ENCODE results near the gene FSTL3.

FSTL3 gene

DNA sequence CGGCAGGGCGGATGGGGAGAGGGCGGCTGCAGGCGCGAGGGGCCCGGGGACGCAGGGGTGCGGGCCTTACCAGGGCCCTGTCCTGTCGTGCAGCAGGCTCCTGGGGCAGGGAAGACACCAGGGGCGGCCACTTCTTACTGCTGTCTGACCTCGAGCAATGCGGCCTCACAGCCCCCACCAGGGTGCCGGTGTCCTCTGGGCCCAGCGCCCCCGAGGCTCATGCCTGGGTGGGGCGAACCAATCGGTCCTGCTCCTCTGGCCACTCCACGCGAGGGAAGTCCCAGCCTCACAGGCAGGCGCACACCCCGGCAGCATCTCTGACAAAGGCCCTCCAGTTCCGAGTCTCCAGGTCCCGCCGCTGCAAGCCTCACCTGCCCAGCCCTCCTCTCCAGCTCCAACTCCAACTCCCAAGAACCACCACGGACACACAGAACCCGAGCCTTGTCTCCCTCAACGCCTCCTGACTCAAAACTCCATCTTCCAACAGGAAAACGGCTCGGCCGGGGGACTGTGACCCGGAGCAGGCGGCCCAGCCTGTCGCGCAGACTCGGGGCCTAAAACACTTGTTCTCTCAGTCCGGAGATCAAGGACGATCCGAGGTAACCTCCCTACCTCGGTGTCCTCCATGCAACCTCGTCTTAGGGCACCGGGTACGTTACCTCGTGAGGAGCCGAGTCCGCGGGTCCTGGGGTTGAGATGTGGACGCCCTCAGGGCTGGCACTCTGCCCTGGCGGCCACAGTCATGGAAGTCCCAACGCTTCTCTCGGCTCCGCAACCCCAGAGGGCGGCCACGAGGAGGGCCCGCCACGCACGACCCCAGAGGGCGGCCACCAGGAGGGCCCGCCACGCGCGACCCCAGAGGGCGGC, 30.0 kb upstream of the FSTL3 start:
- DNase-seq (ENCODE audit: low read depth in 2 of 2) = no peak

DNA sequence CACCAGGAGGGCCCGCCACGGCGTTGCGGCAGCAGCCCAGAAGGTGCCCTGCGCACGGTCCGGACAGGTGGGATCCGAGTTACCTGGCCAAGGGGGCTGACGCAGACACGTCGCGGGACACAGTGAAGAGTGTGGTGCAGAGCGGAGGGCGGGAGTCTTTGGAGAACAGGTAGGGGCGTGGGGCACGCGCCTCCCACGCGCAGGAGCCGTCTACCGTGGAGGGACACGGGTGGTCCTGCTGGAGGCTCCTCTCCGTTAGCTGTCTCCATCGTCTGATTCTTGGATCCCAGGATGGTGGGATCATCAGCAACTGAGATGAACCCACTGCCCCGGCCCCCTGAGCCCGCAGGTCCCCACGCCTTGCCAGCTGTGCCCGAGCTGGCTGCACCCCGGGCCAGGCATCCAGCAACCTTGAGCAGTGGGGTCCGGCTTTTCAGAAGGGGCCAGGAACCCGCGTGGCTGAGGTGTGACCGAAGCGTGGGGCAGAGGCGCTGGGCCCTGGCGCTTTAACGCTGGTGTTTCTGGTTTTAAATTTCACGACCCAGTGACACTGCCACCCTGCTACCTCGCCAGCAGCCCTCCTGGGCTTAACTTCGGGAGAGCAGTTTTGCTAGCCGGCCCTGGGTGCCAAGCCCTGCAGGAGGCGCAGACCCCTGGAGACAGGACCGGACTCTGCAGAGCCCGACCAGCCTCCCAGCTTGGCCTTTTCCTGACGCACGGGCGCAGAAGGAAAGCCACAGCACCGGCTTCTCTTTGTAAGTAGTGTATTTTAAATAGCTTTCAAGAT, 29.2 kb upstream of the FSTL3 start:
- no peak for DNase-seq (ENCODE audit: low read depth in 2 of 2)

- no peak for DNase-seq (ENCODE audit: low read depth in 2 of 2)
Observed at GRCh38 chr19:647566-648284, 28.5 kb upstream of the FSTL3 start.

DNA sequence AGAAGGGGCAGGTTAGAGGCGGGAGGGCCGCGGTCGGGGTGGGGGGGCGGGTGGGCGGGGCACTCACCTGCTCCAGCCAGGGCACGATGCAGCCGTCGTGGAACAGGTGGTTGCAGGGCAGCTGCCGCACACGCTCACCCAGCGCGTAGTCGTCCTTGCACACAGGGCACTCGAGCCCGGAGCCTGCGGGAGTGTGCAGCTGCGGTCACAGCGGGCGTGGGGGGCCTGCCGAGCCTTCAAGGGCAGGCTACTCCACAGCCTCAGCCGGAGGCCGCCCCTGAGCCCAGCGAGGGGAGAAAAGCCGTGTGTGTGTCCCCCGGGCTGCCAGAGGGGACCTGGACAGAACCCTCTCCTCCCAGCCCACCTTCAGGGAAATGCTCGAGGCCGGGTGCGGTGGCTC, 27.9 kb upstream of the FSTL3 start:
- DNase-seq (ENCODE audit: low read depth in 2 of 2) = no peak

DNA sequence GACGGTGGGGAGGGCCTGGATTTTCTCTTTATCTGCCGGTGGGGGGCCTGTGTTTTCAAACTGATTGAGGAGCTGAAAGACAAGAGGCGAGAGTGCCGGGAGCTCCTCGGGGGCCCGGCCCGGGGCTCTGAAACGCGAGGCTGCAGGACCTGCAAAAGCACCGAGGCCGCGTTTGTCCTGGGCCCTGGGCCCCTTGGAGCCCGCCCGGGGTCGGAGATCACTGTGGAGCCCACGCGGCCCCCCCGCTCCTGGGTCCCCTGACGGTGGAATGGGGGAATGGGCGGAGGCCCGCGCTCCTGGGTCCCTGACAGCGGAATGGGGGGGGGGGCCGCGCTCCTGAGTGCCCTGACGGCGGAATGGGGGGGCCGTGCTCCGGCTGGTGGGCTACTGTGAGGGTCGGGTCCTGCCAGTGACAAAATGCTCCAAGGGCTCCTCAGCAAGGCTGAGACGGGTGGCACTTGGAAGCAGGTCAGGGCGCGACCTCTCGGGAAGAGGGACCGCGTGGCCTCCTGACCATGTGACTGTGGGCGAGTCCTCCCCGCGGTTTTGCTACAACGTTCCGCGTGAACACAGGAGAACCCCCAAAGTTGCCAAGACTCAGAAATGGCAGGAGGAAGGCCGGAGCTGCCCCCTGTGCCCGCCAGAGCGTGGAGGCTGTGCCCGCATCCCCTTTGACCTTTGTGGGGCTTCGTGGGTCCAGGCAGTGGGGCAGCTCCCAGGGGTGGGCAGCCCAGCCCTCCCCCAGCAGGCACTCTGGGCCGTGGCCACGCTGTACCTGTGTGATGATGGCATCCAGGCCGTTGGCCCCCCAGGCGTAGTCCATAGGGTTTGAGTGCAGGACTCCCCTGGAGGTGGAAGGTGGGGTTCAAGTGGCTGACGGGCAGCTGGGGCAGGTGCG, 27.0 kb upstream of the FSTL3 start:
- no peak for DNase-seq (ENCODE audit: low read depth in 2 of 2)

DNA sequence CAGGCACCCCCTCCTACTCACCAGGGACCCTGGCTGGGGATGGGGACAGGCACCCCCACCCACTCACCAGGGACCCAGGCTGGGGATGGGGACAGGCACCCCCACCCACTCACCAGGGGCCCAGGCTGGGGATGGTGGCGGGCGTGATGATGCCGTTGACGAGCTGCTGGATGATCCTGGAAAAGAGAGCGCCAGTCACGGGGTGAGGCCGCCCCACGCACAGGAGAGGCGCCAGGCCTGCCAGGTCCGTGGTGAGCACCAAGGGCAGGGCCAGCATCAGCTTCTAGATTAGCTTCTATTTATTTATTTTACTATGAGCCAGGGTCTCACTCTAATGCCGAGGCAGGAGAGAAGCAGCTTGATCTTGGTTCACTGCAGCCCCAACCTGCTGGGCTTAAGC, 26.1 kb upstream of the FSTL3 start:
- no peak for DNase-seq (ENCODE audit: low read depth in 2 of 2)

- DNase-seq (ENCODE audit: low read depth in 2 of 2) = no peak
Observed at GRCh38 chr19:651114-651818, 24.9 kb upstream of the FSTL3 start.

GRCh38 chr19:651991-652390, 24.2 kb upstream of the FSTL3 start:
- DNase-seq (ENCODE audit: low read depth in 2 of 2) = no peak

- no peak for DNase-seq (ENCODE audit: low read depth in 2 of 2)
Observed at GRCh38 chr19:652467-653389, 23.5 kb upstream of the FSTL3 start.

DNA sequence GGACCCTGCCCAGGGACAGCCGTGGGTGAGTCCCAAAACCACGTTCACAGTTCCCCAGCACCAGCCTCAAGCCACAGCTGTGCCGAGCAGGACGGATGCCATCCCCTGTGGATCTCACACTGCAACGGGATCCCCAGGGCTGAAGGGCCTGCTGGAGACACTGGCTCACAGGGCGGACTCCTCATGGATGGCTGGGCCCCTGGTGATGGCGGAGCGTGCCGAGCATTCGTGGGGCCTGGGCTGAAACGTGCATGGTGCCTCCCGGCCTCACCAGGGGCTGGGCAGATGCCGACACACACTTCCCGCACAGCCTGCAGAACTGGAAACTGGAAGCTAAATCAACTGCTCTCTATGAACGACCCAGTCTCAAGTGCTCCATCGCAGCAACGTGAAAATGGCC, 22.8 kb upstream of the FSTL3 start:
- no peak for DNase-seq (ENCODE audit: low read depth in 2 of 2)

- DNase-seq (ENCODE audit: low read depth in 2 of 2) = no peak
Observed at GRCh38 chr19:655691-656090, 20.5 kb upstream of the FSTL3 start.

DNA sequence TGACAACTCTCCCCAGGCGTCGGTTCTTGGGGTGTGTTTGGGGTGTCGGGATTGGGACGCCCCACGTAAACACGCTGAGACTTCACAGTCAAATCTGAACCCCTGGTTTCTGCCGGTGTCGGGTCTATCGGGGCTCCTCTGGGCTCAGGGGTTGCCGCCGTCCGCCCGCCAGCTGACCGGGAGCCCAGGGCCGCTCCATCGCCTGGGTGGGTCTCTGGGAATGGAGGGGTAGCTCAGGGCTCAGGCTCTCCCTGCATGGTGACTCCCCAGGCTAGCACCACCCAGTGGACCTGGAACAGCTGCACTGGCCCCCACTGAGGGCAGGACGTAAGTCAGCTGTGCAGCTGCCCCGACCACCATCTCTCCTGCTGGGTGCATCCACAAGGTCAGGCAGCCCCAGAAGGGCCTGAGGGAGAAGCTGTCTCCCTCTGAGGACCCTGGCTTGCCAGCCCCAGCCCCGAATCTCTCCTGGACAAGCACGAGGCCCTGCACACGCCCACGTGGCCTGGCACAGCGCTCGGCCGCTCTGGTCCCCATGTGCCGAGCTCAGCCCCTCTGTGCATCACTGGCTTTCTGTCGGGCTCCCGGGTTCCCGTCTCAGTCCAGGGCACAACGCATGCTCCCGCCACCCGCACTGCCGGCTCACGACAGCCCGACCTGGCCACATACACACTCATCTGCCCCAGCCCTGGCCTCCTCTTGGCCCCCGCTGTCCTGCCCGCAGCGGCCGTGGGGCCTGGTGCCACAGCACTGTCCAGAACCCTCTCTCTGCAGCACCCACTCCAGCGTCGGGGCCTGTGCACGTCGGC, 19.2 kb upstream of the FSTL3 start:
- no peak for DNase-seq (ENCODE audit: low read depth in 2 of 2)

GRCh38 chr19:657611-658010, 18.6 kb upstream of the FSTL3 start:
- no peak for DNase-seq (ENCODE audit: low read depth in 2 of 2)

DNA sequence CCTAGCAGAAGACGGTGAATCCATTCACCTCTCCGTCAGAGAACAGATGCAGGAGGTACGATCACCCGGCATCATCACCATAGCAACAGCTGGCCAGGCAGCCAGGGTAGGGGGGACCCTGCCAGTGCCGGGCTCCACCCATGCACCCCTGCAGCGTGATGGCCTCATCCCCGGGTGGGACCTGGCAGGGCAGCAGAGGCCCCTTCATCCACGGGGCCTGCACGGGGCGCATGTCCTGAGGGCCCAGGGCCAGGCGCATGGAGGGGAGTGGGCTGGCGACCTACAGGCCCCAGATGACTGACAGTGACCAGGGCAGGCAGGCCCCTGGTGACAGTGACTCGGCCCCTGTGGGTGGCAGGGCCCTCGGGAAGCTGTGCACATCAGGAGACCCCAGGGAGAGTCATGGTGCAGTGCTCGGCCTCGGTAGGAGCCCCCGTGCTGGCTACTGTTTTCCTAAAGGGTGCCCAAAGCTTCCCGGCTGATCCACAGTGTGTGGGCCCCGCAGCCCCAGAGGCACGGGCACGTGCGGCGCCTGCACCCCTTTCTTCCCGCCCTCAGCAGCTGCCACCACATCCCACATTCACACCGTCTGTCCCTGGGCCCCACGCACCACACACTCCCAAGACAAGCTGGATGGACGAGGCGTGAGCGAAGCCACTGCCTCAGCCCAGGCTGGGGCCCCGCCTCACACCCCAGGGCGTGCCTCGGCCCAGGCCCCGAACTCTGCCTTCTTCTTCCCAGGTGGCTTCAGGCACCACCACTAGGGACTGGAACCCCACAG, 17.9 kb upstream of the FSTL3 start:
- no peak for DNase-seq (ENCODE audit: low read depth in 2 of 2)

DNA sequence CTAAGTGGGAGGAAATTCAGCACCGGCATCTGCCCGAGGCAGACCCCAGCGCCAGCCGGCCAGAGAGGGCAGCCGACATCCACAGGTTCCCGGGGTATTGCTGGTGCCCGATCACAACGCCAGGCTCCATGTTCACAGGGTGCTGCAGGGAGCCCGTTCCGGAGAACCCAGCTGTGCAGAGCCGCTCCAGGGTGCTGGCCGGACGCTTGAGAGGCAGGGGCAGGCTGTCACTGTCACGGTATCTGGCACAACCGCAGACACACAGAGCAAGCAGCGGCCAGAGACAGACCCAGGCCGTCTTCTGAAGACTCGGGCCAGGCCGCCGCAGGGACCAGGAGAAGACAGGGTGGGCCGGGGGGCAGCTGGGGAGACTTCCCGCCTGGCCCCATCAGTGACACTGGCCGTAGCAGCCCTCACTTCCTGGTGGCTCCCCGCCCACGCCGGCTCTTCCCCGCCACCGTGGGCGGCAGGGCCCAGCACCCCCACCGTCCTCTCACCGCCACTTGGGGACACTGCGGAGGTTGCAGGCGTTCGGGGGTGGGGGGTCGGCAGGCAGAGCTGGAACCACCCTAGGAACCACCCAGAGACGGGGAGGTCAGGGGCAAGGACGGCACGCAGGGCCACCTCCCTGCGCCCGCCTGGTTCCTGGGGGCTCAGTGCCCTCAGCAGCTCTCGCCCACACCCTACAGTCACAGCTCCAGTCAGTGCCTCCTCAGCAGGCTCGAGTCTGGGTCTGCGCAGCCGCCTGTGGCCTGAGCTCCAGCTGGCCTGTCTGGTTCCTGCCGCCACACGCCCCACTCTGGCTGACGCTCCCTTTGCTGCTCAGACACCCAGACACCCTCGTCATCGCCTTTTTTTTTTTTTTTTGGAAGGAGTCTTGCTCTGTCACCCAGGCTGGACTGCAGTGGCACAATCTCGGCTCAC, 17.0 kb upstream of the FSTL3 start:
- no peak for DNase-seq (ENCODE audit: low read depth in 2 of 2)

DNA sequence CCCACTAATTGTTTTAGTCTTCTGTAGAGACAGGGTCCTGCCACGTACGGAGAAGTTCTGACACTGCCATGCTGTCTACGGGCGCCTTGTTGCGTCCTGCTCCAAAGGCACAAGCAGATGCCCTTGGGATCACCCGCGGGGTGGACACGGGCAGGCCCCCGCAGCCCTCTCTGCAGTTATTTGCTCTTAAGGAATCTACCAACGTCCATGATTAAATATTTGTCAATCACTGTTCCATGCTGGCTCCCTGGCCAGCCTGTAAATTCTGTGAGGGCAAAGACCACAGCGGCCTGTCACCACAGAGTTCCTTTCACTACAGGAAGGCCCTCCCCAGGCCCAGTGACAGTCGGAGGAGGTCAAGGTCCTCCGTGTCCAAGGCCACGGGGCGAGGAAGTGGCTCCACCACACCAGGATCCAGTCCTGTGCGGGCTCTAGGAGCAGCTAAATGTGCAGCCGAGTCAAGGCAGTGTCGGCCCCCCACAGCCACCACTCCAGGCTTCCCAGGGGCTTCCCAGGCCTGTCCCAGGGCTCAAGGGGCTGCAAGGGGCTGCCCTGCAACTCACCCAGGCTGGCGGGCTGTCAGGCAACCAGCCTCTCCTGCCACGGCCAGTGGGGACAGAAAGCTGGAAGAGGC, 15.3 kb upstream of the FSTL3 start:
- no peak for DNase-seq (ENCODE audit: low read depth in 2 of 2)

Measured in stimulated activated CD4-positive, alpha-beta T cell treated with anti-CD3 and anti-CD28 coated beads, Interleukin-4, amount 100 ng/mL, for 48 hours (primary cell).